GM18907 (cell line): ENCODE measurements around the gene NDFIP2.
"Not testable (repeated sequence)": the region's sequence is repeated elsewhere in the genome, so short reads cannot be mapped to it uniquely, and the experiment has no call there.

Experiments used
- ATAC-seq: cut with Tn5 transposase; IDR thresholded peaks from one replicate; pipeline ENCODE4 v1.9.1; 2021; ENCODE audit warnings: mild to moderate bottlenecking, moderate library complexity; ENCODE audit not compliant: unreplicated experiment

NDFIP2 gene

GRCh38 chr13:79589603-79590393, 108.8 kb downstream of the NDFIP2 start:
- no peak for ATAC-seq

GRCh38 chr13:79590394-79590676, 109.4 kb downstream of the NDFIP2 start:
- no peak for ATAC-seq

- ATAC-seq = no peak
Measured at GRCh38 chr13:79591493-79591892, 110.5 kb downstream of the NDFIP2 start.

- ATAC-seq = no peak
Measured at GRCh38 chr13:79593121-79593520, 112.2 kb downstream of the NDFIP2 start.

- ATAC-seq = no peak
Measured at GRCh38 chr13:79593641-79594275, 112.8 kb downstream of the NDFIP2 start.

- ATAC-seq = not testable (repeated sequence)
Measured at GRCh38 chr13:79600146-79600545, 119.2 kb downstream of the NDFIP2 start.

GRCh38 chr13:79602936-79603335, 122.0 kb downstream of the NDFIP2 start:
- no peak for ATAC-seq

- ATAC-seq = no peak
Measured at GRCh38 chr13:79604752-79605151, 123.8 kb downstream of the NDFIP2 start.
